SIG-M5 treated with dmso at 0.1 percent for 504 hours (cell line): ENCODE data around the gene TLR7.

ENCODE experiments used
- DNase-seq: peaks from one replicate; lab custom pipeline; 2025; ENCODE audit not compliant: unreplicated experiment; lab: John Stamatoyannopoulos, UW

TLR7 gene

DNA sequence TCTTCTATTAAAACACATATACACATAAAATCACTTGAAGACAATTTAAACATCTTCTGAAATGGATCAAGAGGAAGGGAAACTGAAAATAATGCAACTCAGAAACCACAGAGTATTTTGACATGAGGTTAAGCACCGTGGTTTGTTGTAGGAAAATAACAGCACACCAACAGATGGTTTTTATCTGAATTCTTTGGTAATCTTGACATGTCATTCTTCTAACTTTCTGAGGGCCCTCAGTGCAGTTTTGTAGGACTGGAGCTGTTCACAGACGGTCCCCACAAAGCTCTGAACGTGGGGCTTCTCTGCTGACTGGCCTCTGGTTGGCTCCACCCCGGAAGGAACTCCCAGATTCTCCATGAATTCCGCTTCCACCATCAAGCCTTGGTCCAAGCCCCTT, 23.6 kb downstream of the TLR7 start:
- DNase-seq = peak; percentile 76

DNA sequence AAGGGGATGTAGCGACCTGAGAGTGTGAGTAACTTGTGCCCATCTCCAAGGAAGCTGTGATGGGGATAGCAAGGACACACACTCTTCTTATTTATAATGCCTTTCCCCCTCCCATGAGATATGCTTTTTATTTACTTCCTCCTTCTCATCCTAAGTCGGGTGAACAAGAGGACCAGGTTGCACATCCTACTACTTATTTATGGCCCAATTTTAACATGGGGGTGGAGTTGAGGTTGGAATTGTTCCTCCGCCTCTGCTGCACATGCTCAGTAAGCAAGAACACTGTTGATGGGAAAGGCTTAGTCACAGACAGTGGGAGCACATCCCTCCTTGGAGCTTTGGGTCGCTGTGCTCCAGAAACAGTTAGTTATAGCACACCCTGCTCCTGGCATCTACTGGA, 24.3 kb downstream of the TLR7 start:
- peak; percentile 86 for DNase-seq

DNA sequence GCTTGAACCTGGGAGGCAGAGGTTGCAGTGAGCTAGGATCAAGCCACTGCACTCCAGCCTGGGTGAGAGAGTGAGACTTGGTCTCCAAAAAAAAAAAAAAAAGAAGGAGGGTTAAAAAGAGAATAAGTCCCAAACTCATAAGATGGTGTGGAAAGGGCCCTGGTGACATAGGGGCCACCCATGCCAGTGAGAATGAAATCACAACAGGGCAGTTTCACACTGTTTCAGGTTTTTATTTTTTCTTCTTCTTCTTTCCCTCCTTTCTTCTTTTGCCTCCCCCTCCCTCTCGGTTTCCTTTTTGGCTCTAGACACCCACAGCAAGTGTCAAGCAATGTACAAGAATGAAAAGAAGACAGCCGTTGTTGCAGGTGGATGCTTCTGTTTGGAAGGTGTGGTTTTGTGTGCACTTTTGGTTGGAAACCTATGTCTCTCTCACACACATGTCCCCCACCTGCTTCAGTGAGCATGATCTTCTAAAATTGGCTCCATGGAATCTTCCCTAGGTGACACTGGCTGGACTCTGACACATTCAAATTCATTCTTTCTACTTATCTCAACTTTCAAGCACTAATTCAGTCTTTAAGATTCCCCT, 25.1 kb downstream of the TLR7 start:
- no peak for DNase-seq

DNA sequence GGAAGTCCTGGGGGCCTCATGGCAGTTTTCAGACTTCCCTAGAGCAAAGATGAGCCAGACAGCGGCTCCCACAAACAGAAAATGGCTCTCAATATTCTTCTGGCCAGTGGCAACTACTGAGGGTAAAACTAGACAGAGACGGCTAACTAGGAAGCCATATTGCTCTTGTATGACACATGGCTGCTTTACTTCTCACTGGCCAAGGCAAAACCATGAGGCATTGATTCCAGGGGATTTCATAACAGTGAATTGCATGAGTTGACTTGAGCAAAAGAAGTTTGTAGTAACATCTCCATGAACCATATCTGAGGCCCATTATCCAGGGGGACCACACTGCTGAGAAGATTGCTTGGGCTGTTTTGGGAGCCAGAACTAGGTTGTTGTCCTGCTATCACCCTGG, 25.8 kb downstream of the TLR7 start:
- DNase-seq = peak; percentile 8

DNA sequence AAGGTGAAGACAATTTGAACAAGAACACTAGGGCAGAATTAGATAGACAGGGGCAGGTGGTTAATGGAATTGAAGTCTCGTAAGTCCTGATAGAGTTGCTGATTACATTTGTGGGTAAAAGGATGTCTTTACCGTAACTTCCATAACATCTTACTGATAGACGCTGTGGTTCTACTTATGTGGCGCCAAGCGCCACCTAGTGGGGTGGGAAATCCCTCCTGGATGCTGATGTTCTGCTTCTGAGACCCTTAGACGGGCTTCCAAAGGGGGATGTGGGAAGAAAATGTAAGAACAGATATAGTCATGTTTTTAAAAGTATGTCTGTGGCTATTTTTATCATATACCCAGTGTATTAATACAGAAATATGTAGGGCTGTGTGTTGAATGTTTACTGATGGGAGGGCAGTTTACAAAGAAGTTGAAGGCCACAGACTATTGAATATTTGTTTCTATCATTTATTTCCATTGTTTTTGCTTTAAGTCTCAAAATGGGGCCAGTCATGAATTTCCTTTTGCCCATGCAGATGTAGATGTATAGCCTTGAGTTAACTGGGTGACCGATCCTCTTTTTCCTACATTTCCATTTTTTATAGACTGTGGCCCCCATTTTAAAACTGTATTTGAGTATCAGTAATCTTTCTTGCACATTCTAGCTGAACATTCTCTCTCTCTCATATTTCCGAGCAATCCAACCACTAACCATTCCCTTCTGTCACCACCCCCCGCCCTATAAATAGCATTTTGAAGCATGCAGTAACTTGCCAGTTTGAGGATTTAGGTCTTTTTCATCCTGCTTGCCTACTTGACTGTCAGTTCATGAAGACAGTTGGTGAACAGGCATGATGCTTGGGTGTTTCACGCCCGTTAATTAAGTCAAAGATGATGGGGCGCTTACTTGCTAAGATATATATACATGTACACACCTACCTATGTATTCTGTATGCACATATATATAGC, 27.5 kb downstream of the TLR7 start:
- DNase-seq = peak; percentile 57

DNA sequence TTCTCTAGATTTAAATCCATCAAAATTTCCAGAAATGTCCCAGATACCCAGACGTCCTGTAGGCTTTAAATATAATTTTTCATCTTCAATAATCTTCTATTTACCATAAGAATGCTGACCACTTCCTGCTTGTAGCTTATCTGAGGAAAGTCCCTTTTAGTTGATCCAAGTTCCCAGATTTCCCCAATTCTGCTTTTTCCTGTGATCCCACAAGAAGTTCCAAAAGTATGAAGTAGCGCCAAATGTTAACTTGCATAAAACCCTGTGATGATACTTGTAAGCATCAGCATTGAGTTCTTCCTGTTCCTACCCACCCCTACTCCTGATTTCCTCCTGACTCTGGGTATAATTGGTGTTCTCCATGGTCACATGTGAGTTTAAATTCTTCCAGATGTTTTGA, 29.0 kb downstream of the TLR7 start:
- DNase-seq = no peak

DNA sequence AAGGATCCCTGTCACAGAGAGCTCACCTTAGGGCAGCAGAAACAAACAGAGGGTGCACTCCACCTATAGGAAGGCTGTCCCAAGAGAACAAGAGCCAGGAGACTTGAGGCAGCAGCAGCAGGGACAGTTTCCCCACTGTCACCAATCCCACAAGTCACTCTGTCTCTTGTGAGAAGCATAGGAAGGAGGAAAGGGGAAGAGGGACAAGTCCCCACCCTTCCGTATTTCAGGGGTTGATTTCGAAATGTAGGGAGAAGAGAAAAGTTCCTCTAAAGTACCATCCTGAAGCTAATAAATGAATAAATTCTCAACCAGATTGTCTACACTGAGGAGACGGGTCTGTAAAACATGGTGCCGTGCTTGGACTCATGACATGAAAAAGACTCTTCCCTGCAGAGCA, 30.1 kb downstream of the TLR7 start:
- peak; percentile 74 for DNase-seq

DNA sequence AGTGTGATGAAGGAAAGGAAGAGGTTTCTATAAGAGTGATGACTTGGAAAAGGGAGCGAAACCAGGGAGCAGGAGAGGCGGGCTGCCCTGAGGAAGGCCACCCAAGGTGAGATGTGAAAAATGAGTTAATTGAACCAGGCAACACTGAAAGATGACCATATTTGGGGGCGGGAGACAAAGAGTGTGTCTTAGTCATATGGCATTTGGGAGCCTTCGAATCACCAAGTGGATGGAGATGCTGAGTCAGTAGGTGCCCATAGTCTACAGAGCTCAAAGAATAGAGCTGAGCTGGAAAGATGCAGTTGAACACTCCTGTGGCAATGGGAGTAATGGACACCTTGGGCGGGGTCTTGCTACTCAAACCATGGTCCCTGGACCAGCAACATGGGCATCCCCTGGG, 31.2 kb downstream of the TLR7 start:
- DNase-seq = no peak

DNA sequence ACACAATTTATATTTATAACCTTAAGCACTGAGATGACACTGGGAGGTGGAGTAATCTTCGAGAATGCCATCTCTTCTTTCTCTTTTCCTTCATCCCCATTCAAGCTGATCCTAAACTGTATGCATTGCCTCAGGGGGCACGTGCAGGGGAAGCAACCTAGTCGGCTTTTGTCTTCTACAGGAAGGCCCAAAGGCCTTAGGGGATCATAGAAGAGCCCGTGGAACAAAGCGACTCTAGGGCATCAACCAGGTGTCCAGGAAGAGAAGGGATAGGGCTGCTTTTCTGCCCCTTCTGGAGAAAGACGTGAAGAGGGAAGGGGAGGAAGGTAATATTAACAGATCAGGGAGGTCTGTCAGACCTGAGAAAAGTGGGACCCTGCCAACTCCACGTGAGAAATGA, 32.6 kb downstream of the TLR7 start:
- no peak for DNase-seq

DNA sequence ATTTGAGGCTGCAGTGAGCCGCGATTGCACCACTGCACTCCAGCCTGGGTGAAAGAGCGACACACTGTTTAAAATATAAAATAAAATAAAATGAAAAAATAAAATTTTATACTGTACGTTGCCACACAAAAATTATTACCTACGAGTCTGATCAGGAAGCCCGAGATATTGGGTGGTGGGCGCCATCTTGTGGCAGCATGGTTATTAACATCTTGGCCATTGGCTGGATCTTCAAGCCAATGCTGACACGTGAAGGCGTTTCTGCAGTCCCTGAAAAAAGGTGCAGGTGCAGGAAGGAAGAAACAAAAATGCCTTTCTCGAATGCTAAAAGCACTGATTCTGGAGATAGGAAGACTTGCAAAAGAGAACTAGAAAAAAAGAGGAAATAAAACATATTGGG, 34.6 kb downstream of the TLR7 start:
- DNase-seq = peak; percentile 41

DNA sequence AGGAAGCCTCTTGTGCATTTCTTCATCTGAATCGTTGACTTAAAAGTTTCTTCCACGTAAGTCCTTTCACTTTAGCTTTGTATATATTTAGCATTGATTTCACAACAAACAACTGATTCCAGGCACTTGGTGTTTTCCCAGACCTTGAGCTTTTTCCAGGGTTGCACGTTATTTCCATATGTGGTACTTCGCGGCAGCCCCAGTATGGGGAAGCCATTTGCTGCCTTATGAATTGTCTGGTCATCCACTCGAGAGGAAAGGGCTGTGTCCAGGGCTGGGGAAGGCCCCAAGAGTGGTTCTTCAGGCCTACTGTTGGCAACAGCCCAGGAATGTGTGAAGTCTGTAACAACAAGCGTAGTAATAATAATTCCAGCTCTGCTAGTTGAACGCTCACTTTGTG, 36.8 kb downstream of the TLR7 start:
- DNase-seq = no peak

DNA sequence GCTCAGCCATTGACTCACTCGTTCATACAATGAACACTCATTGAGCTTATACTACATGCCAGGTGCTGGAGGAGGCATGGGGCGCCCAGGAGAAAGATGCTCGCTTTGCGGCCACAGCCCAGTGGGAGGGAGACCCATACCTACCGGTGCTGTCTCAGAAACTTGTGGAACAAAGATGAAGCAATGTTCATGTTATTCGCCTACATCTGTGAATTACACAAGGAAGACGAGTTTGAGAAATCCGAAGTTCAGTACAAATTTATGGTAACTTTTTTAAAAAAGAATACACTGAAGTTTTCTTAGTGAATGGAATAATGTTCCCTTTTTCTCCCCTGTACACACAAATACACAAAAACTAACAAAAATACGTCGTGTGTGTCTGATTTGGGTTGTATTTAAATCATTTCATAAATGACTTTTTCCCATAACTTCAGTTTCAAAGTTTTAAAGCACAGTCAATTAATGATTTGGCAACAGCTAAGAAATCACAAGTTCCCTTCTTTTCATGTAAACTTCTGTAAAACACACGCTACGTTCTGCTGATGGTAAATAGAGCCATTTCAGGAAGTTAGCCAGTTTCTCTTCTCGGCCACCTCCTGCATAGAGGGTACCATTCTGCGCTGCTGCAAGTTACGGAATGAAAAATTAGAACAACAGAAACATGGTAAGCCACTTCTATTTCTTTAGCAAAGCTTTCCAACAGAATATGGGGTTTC, 39.3 kb downstream of the TLR7 start, which contains the start of gene TLR8:
Gene TLR8, plus strand, starts transcription at position 575 of the 716 bp plus-strand sequence. Its CDS starts 87 bp downstream, at position 662.
- DNase-seq = peak; percentile 83

DNA sequence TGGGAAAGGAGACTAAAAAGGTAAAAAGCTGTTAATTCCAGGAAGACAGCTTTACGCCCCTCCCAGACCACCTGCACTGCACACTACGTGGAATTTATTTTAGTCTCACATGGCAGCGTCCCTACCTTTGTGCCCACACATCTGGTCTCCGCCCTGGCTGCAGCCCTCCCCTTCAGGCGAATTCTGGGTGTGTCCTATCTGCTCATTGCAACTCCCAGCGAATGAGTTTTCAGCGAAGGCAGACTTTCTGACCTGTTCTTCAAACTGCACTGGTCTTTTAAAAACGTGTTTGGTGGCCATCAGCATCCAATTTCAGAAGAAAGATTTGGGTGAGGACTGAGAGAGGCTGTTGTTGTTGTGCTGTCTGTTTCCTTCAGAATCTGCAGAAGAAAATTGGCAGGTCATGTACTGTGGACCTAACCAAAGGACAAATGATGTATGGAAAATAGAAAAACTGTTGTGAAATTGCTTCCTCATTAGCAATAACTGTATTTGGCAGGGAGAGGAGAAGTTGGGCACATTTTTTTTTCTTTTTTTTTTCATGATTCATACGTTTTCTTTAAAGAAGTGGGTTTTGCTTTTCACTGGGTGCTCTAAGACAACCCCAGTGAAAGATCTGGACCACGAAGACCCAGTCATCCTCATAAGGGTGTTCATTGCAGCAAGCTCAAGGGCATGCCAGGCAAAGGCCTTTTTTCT, 43.7 kb downstream of the TLR7 start:
- peak; percentile 69 for DNase-seq

DNA sequence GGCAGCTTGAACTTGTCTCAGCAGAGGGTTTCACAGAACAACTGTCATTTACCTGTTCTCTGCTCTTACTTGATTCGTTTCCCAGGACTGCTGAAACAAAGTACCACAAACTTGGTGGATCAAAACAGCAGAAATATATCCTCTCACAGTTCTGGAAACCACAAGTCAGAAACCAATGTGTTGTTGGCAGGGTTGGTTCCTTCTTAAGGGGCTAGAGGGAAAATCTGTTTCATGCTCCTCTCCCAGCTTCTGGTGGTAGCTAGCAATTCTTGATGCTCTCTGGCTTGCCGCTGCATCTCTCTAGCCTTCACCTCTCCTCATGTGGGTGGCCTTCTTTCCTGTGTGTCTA, 44.2 kb downstream of the TLR7 start:
- DNase-seq = no peak

DNA sequence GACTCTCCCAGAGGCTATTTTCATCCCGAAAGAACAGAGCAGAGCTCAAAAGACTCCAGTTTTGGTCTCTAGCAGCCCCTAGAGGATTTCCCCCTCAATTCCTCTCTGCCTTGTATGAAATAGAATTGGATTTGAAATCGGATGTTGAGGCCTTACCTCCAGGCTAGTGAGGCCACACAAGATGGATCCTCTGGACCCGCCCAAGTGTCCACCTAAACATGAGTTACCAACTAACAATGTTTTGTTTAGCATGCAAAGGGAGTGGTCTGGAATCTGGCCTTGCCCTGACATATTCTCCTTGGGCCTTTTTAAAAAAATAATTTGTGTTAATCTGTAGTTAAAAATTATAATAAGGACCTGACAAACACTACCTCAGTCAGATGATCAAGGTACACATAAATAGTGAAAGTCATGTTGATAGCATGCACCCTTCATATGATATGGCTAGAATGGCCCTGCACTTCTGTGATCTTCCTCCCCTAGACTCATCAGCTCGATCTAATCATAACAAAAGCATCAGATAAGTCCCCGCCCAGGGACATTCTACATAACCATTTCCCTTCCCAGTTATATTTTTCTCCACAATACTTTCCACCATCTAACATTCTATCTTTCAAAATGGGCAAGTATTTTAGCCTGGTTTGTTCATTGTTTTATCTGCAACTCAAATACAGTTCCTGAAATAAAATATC, 46.1 kb downstream of the TLR7 start:
- DNase-seq = no peak

DNA sequence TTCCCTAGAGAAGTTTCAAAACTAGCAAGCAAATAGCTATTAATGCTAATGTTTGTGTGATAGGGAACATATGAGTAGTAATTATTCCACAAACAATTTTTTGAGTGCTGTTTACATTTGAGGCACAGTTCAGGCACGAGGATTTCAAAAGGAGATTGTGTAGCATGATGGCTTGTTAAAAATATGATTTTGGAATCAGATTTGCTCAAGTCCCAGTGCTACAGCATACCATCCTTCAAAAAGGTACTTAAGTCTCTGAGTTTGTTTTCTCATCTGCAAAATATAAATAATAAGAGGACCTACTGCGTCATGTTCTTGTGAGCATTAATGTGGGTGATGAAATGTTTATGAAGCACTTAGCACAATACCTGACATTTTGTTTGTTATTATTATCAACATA, 50.9 kb downstream of the TLR7 start:
- DNase-seq = no peak

DNA sequence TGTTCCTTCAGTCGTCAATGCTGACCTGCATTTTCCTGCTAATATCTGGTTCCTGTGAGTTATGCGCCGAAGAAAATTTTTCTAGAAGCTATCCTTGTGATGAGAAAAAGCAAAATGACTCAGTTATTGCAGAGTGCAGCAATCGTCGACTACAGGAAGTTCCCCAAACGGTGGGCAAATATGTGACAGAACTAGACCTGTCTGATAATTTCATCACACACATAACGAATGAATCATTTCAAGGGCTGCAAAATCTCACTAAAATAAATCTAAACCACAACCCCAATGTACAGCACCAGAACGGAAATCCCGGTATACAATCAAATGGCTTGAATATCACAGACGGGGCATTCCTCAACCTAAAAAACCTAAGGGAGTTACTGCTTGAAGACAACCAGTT, 52.2 kb downstream of the TLR7 start:
- DNase-seq = peak; percentile 77

DNA sequence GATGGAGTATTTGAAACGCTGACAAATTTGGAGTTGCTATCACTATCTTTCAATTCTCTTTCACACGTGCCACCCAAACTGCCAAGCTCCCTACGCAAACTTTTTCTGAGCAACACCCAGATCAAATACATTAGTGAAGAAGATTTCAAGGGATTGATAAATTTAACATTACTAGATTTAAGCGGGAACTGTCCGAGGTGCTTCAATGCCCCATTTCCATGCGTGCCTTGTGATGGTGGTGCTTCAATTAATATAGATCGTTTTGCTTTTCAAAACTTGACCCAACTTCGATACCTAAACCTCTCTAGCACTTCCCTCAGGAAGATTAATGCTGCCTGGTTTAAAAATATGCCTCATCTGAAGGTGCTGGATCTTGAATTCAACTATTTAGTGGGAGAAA, 52.7 kb downstream of the TLR7 start:
- no peak for DNase-seq

DNA sequence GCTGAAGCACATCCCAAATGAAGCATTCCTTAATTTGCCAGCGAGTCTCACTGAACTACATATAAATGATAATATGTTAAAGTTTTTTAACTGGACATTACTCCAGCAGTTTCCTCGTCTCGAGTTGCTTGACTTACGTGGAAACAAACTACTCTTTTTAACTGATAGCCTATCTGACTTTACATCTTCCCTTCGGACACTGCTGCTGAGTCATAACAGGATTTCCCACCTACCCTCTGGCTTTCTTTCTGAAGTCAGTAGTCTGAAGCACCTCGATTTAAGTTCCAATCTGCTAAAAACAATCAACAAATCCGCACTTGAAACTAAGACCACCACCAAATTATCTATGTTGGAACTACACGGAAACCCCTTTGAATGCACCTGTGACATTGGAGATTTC, 54.1 kb downstream of the TLR7 start:
- no peak for DNase-seq

DNA sequence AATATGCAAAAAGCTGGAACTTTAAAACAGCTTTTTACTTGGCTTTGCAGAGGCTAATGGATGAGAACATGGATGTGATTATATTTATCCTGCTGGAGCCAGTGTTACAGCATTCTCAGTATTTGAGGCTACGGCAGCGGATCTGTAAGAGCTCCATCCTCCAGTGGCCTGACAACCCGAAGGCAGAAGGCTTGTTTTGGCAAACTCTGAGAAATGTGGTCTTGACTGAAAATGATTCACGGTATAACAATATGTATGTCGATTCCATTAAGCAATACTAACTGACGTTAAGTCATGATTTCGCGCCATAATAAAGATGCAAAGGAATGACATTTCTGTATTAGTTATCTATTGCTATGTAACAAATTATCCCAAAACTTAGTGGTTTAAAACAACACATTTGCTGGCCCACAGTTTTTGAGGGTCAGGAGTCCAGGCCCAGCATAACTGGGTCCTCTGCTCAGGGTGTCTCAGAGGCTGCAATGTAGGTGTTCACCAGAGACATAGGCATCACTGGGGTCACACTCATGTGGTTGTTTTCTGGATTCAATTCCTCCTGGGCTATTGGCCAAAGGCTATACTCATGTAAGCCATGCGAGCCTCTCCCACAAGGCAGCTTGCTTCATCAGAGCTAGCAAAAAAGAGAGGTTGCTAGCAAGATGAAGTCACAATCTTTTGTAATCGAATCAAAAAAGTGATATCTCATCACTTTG, 55.2 kb downstream of the TLR7 start:
- no peak for DNase-seq
